HL-60 (cell line): ENCODE data around the gene RPAP3.
A peak's percentile ranks its signal among the peaks of the same experiment; 100 is the strongest.

Source experiments
- POLR2AphosphoS5 ChIP-seq: IDR thresholded peaks from 2 replicates; pipeline ENCODE4 v1.6.1; 2012; ENCODE audit warnings: low read depth
- TF ChIP-seq, protein P1 (sequence below): IDR thresholded peaks from one replicate; pipeline ENCODE4 v1.5.1; 2011; ENCODE audit warnings: low read length, control low read depth, inconsistent platforms; ENCODE audit not compliant: insufficient read depth

DNA sequence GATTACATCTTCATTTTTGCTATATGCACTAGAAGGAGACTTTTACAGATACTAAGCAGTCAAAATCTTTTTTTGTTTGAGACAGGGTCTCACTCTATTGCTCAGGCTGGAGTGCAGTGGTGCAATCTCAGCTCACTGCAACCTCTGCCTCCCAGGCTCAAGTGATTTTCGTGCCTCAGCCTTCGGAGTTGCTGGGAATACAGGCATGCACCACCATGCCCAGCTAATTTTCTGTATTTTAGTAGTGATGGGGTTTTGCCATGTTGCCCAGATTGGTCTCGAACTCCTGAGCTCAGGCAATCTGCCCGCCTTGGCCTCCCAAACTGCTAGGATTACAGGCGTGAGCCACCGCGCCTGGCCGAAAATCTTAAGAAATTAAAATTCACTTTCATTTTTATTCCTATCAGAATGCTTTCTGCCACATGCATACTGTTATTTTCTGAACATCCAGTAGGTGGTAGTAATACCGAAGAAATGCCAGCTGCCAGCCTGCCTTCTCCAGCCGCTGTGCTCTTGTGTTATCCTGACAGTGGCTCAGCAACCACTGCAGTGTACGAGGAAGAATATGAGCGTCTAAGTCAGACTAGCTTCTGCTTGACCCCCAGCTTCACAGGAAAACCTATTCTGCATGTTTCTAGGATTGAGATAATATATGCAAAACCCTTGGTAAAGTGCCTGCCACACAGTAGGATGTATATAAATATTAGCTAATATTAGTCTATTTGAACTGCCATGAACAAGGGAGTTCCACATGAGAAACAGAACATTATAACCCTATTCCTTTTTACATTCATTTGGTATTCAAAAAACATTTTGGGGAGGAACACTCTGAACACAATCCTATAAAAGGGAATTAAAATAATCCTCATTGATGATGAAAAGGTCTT is 54.2 kb downstream of the RPAP3 start:
- TF ChIP-seq, protein P1, sequence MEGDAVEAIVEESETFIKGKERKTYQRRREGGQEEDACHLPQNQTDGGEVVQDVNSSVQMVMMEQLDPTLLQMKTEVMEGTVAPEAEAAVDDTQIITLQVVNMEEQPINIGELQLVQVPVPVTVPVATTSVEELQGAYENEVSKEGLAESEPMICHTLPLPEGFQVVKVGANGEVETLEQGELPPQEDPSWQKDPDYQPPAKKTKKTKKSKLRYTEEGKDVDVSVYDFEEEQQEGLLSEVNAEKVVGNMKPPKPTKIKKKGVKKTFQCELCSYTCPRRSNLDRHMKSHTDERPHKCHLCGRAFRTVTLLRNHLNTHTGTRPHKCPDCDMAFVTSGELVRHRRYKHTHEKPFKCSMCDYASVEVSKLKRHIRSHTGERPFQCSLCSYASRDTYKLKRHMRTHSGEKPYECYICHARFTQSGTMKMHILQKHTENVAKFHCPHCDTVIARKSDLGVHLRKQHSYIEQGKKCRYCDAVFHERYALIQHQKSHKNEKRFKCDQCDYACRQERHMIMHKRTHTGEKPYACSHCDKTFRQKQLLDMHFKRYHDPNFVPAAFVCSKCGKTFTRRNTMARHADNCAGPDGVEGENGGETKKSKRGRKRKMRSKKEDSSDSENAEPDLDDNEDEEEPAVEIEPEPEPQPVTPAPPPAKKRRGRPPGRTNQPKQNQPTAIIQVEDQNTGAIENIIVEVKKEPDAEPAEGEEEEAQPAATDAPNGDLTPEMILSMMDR: peak; percentile 31
- TF ChIP-seq POLR2AphosphoS5: no peak
